Ascending aorta (tissue), 2 donors: ENCODE data around the gene C5orf58. TPM values are rescaled to one million over a fixed set of nuclear protein-coding genes. Genes with fewer than 3 reads are reported as not detected.

Experiments
- DNase-seq, 2 donors: peaks; one replicate each; pipeline ENCODE4 v3.0.0-alpha.2; 2019; ENCODE audit warnings: low spot score in 2 of 2
- H3K27ac ChIP-seq, 2 donors: fragments of 200-600 bp; sonication (generic); one replicate each; pipeline ENCODE4 v1.5.1; 2016 to 2017; ENCODE audit warnings: mild to moderate bottlenecking in 1 of 2
- H3K27me3 ChIP-seq: fragments of 200-600 bp; sonication (generic); one replicate; pipeline ENCODE4 v1.5.1; 2017
- H3K36me3 ChIP-seq, 2 donors: fragments of 200-600 bp; sonication (generic); one replicate each; pipeline ENCODE4 v1.5.1; 2016
- H3K4me1 ChIP-seq, 2 donors: fragments of 200-600 bp; sonication (generic); one replicate each; pipeline ENCODE4 v1.5.1; 2016 to 2017; ENCODE audit warnings: mild to moderate bottlenecking in 1 of 2
- H3K4me3 ChIP-seq, 2 donors: fragments of 200-600 bp; sonication (generic); one replicate each; pipeline ENCODE4 v1.5.1; 2016 to 2017; ENCODE audit warnings: mild to moderate bottlenecking in 1 of 2
- H3K9me3 ChIP-seq, 2 donors: fragments of 200-600 bp; sonication (generic); one replicate each; pipeline ENCODE4 v1.5.1; 2016
- intact Hi-C: fragments of 100-400 bp; cut with DNase I; formaldehyde crosslinking; loops from one replicate; pipeline ENCODE4 v1.15.1; 2023
- total RNA-seq: library from RNA; depleted of rRNA; stranded (reverse); fragments of >200 nt; gene quantifications from one replicate; pipeline ENCODE4 v1.1.0, GENCODE V29; 2016
- TF ChIP-seq, protein P1 (sequence below), 3 experiments: fragments of 200-600 bp in 2 of 3; fragments of 450-650 bp in 1 of 3; sonication (generic) in 2 of 3; IDR thresholded peaks; one replicate each; pipeline ENCODE4 v1.5.1; 2016 to 2019; ENCODE audit warnings: antibody characterized with exemption in 3 of 3, mild to moderate bottlenecking in 1 of 3, moderate library complexity in 1 of 3

The C5orf58 gene
- total RNA-seq, 1 donor from 2014 or later: not detected

DNA sequence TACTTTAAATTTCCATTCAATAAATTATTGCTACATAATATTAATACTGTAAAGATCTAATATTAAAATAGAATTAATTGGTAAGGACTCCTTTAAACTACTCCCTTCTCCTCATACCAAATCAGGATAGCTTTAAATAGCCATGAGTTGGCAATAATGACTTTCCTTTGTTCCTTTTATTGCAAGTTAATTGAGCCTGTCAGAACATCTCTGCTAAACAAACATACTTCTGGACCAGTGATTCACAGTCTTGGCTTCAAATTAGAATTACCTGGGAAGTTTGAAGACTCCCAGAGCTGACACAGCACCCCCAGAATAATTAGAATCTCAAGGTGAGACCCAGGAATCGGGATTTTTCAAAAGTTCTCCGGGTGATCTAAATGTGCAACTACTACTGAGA, 18.7 kb downstream of the C5orf58 start:
- H3K4me3 ChIP-seq: no peak overlapping the region
- H3K4me1 ChIP-seq: no peaks in the 10 kb centered on the region
- intact Hi-C loops: no loop called here
- no peak for DNase-seq
- TF ChIP-seq, protein P1, sequence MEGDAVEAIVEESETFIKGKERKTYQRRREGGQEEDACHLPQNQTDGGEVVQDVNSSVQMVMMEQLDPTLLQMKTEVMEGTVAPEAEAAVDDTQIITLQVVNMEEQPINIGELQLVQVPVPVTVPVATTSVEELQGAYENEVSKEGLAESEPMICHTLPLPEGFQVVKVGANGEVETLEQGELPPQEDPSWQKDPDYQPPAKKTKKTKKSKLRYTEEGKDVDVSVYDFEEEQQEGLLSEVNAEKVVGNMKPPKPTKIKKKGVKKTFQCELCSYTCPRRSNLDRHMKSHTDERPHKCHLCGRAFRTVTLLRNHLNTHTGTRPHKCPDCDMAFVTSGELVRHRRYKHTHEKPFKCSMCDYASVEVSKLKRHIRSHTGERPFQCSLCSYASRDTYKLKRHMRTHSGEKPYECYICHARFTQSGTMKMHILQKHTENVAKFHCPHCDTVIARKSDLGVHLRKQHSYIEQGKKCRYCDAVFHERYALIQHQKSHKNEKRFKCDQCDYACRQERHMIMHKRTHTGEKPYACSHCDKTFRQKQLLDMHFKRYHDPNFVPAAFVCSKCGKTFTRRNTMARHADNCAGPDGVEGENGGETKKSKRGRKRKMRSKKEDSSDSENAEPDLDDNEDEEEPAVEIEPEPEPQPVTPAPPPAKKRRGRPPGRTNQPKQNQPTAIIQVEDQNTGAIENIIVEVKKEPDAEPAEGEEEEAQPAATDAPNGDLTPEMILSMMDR (IDR thresholded peaks at IDR 0.05): no peak
- no peaks in the 10 kb centered on the region for H3K9me3 ChIP-seq
- H3K27ac ChIP-seq: no peak overlapping the region
- no peaks in the 10 kb centered on the region for H3K27me3 ChIP-seq
- H3K36me3 ChIP-seq: no peaks in the 10 kb centered on the region

DNA sequence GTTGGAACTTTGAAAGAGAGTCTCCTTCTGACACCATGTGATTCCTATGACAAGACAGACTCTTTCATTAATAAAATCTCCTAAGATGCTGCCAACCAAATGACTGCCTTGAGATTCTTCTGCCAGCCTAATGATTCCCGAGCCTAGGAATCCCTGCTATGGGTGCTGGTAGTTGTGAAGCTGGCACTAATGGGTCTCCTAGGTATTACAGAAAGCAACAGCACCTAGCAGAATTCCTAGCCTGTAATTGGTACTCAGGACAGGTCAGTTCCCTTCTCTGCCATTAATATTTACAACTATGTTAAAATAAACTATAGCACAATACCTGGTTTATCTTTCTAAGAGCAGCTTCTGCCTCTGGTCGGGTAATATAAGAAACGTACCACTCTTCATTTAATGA, 19.3 kb downstream of the C5orf58 start:
- intact Hi-C loops: no loop called here
- TF ChIP-seq, protein P1 (IDR thresholded peaks at IDR 0.05): no peak
- H3K27ac ChIP-seq: no peak overlapping the region
- H3K9me3 ChIP-seq: no peaks in the 10 kb centered on the region
- H3K27me3 ChIP-seq: no peaks in the 10 kb centered on the region
- H3K36me3 ChIP-seq: no peaks in the 10 kb centered on the region
- no peak for DNase-seq
- H3K4me3 ChIP-seq: no peak overlapping the region
- no peaks in the 10 kb centered on the region for H3K4me1 ChIP-seq

DNA sequence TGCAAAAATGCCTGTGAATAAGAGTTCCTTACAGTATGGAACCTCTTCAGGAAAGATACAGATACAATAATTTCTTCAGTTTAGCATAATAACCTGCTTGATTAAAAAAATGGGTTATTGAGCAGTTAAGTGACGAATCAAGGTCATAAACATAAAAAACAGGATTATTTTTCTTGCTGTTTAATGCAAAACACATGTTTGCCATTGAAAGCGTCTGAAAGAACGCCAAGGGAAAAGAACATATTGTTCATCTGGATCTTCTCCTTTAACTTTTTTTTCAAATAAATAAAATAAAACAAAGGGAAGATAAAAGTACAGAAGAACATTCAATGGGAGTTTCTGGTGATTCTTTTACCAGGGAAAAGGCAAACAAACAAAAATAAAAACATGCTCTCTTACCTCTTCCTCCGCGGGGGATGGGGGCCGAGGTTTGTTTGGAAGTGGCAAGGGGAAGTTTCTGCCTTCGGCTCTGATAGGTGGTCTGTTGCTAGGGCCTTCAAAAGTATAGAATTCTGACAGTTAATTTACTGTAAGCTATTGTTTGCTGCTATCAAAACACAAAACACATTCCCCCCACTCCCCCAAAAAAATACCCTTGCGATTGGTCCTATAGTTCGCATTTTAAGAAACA, 20.1 kb downstream of the C5orf58 start:
- H3K27ac ChIP-seq: no peak overlapping the region

GRCh38 chr5:170254056-170254455, 21.3 kb downstream of the C5orf58 start:
- H3K9me3 ChIP-seq: no peaks in the 10 kb centered on the region
- intact Hi-C loops: no loop called here
- H3K36me3 ChIP-seq: no peaks in the 10 kb centered on the region
- TF ChIP-seq, protein P1 (IDR thresholded peaks at IDR 0.05): no peak
- H3K27ac ChIP-seq: no peak overlapping the region
- DNase-seq: no peak
- H3K4me3 ChIP-seq: no peak overlapping the region
- H3K4me1 ChIP-seq: no peaks in the 10 kb centered on the region
- H3K27me3 ChIP-seq: no peaks in the 10 kb centered on the region

More for the DNA sequence above, 20.1 kb downstream of the C5orf58 start:
- DNase-seq: no peak
- TF ChIP-seq, protein P1 (IDR thresholded peaks at IDR 0.05): no peak
- H3K27me3 ChIP-seq: no peaks in the 10 kb centered on the region
- H3K4me3 ChIP-seq: no peak overlapping the region
- no peaks in the 10 kb centered on the region for H3K9me3 ChIP-seq
- H3K4me1 ChIP-seq: no peaks in the 10 kb centered on the region
- intact Hi-C loops: no loop called here
- no peaks in the 10 kb centered on the region for H3K36me3 ChIP-seq

DNA sequence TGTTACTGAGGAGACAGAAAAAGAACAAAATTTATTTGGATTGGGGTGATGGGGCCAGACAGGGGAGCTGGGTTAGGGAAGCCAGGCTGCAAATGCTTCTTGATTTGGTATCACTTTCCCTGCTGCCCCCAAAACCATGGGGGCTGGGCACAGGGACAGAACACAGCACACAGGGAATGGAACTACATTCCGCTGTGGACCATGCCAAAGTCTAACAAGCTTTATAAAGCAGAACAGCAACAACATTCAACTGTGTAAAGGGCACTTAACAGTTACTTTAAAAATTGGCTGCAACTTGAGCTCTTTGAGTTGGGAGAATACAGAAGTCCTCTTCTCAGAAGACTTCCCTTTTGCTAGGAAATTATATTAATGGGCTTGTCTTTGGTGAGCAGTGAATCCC, 23.8 kb downstream of the C5orf58 start:
- no peak for DNase-seq
- H3K9me3 ChIP-seq: no peaks in the 10 kb centered on the region
- no peaks in the 10 kb centered on the region for H3K27me3 ChIP-seq
- no peak overlapping the region for H3K27ac ChIP-seq
- TF ChIP-seq, protein P1 (IDR thresholded peaks at IDR 0.05): no peak
- no peaks in the 10 kb centered on the region for H3K36me3 ChIP-seq
- intact Hi-C loops: no loop called here
- no peak overlapping the region for H3K4me3 ChIP-seq
- no peaks in the 10 kb centered on the region for H3K4me1 ChIP-seq

- Histone ChIP-seq H3K27ac (no peak overlapping the region), H3K27me3 (no peaks in the 10 kb centered on the region), H3K4me3 (no peak overlapping the region), H3K36me3 (no peaks in the 10 kb centered on the region), H3K4me1 (no peaks in the 10 kb centered on the region), H3K9me3 (no peaks in the 10 kb centered on the region)
- intact Hi-C loops: no loop called here
- TF ChIP-seq, protein P1 (IDR thresholded peaks at IDR 0.05): no peak
- no peak for DNase-seq
Observed at GRCh38 chr5:170257370-170257769, 24.6 kb downstream of the C5orf58 start.
